ENCODE measurements around the gene CACNA1H.
A peak's percentile ranks its signal among the peaks of the same experiment; 100 is the strongest.

Gene CACNA1H

GRCh38 chr16:1123525-1124230, 29.2 kb upstream of the CACNA1H start:
- DNase-seq (ENCODE audit: low read depth), result no peak

- no peak for DNase-seq (ENCODE audit: low read depth)
Observed at GRCh38 chr16:1124291-1124690, 28.6 kb upstream of the CACNA1H start.

GRCh38 chr16:1124795-1125194, 28.1 kb upstream of the CACNA1H start:
- DNase-seq (ENCODE audit: low read depth), result no peak

- DNase-seq (ENCODE audit: low read depth), result peak; percentile 58
Observed at GRCh38 chr16:1125471-1125870, 27.4 kb upstream of the CACNA1H start.

DNA sequence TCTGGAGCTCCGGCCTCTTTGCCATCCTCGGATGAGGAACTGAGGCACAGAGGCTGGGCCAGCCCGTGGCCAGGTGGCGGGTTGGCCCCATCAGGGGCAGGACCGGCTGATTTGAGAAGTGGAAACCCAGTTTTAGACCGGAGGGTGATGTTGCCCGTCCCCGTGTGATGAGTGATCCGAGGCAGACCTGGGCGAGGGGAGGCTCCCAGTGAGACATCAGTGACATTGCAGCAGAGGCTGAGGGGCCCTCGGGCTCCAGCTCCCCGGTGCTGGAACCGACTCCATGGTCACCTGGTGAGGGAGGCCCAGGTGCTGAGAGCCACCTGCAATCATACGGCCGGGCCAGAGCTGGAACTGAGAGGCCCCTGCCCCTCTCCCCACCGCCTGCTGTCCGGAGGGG, 26.9 kb upstream of the CACNA1H start:
- no peak for DNase-seq (ENCODE audit: low read depth)

- no peak for DNase-seq (ENCODE audit: low read depth)
Observed at GRCh38 chr16:1126586-1126985, 26.3 kb upstream of the CACNA1H start.

GRCh38 chr16:1127101-1127500, 25.8 kb upstream of the CACNA1H start:
- DNase-seq (ENCODE audit: low read depth), result no peak

DNA sequence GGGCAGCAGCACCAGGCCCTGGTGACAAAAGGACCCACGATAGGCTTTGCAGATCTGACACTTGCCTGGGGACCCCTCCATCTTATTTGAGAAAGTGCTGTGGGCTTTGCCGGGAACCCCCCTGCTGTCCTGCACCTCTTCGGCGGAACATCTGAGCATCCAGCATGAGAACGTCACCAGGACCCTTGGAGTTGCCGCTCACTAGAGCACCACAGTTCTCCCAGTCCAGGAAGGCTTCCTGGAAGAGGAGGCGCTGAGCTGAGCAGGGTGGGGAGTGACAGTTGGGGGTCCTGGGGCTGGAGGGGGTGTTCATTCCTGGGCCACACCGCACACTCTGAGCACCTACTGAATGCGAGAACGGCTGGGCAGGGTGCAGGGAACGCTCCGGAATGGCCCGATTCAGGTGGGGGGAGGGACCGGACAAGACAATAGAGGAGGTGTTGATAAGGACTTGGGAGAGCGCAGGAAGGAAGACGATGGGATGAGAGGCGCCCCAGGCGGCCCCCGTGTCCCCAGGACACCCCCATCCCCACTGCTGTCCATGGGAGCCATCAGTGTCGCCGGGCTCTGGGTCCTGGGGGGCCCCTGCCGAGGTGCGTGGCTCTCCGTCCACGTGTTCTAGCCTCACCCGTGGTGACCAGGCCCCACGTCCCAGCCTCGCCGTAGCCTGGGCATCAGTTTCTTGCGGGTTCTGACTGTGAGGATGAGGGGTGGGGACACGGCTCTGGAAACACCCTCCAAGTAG, 24.8 kb upstream of the CACNA1H start:
- no peak for DNase-seq (ENCODE audit: low read depth)

DNA sequence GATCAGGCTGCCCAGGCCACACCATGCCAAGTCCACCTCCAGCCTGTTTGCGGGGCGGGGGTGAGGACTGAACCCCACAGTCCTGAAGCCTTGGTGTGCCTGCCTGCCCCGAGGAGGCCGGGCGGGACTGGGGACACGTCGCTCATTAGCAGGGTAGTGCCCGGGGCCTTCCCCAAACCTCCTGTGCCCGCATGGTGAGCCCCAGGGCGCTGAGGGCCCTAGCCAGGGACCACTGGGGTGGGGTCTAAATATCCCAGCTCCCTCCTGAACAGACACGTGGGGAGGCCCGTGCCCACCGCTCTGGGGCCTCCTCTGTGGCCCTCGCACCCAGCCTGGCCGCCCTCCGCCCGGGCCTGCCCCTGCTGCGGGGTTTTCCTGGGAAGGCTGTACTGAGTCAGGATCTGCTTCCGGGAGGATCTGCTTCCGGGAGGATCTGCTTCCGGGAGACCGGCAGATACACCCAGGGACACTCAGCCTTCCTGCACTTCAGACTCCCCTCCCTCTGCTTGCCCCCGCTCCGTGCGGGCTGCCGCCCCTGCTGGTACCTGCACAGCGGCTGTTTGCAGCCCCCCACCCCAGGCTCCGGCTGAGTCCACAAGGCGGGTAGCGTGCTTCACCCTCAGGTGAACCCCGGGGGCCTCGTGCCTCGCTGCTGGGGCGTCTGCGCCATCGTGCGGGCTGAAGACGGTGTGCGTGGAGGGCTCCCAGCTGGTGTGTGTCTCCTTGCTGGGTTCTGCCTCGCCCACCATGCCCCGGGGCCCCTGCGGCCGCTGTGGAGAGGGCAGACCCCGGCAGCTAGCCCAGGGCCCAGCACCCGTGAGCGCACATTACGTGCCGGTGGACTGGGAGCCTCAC, 23.6 kb upstream of the CACNA1H start:
- no peak for DNase-seq (ENCODE audit: low read depth)

DNA sequence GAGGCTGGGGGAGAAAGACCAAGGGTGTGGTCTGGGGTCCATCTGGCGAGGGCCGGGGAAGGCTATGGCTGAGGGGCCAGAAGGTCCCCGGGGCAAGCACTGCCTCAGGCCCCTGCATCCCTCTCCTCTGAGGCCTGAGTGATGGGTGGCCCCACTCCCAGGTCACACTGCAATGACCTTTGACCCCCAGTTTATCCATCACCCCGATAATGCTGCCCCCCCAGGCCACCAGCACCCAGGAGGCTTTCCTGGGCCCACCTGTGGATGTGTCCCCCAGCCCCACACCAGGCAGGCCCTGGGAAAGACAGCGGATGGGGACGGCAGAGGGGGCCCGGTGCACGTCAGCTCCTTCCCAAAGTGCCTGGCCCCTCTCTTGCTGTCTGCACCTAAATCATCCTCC, 22.5 kb upstream of the CACNA1H start:
- DNase-seq (ENCODE audit: low read depth), result no peak

DNA sequence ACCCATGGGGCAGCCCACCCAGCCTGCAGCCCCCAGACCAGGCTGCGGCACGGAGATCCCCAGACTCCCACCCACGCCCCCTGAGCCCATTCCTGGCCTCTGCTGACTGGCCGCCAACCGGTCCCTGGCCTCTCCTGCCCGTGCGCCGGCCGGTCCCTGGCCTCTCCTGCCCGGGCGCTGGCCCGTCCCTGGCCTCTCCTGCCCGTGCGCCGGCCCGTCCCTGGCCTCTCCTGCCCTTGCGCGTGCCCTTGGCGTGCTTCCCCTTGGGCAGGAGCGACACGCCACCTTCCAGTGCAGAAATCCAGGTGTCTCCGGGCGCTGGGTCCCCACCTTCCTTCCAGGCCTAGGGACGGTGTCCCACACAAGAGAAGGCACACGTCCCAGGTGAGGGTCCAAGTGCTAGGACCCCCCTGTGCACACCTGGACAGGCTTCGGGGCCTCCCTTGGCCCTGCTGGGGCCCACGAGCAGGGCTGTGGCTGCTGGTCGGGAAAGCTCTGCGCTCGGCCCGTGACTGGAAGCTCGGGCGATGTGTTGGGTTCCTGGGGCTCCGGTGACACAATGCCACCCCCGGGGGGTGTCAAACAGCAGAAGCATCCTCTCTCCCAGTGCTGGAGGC, 21.4 kb upstream of the CACNA1H start:
- no peak for DNase-seq (ENCODE audit: low read depth)

DNA sequence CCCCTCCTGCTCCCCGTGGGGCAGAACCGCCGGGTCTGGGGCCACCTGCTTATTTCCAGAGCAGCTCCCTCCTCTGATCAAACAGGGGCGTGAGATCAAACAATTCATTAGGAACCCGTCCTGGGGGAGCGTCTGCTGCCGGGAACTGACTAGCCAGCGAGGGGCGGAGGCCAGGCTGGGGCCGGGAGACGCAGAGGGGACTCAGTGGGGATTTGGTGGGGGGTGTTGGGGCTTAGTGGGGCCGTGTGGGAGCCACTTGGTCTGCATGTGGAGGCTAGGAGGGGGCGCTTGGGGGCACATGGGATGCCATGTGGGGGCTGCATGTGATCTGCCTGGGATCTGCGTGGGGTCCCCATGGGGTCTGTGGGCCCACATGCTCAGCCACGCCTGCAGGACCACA, 20.5 kb upstream of the CACNA1H start:
- no peak for DNase-seq (ENCODE audit: low read depth)

GRCh38 chr16:1133271-1133670, 19.6 kb upstream of the CACNA1H start:
- no peak for DNase-seq (ENCODE audit: low read depth)

DNA sequence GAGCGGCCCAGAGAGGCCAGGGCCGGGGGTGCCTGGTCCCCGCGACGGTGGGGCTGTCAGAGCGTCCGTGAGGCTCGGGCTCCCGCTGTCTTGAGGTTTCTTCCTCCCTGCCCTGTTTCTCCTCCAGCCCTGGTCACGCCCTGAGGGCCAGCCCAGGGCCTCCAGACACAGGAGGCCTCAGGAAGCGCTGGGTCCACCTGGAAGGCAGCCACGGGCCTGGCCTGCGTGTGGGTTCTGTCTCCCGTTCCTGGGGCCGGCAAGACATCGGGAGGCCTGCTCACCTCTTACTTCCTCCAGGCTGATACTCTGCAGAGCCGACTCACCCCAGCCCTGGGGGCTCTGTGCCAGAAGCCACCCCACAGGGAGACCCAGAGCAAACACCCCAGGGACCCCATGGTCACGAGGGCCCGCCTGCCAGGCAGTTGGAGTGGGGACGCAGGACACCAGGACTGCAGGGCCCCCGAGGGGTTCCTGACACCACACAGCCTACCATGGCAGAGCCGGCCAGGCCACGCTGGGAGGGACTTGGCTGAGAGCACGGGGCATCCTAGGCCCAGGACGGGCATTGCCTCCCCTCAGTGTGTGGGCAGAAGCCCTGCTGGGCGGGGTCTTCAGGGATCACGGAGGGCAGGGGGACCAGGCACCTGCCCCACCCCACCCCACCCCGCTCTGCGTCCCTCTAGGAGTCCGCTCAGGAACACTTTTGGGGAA, 18.9 kb upstream of the CACNA1H start:
- DNase-seq (ENCODE audit: low read depth), result no peak

GRCh38 chr16:1134776-1135458, 18.0 kb upstream of the CACNA1H start:
- no peak for DNase-seq (ENCODE audit: low read depth)

DNA sequence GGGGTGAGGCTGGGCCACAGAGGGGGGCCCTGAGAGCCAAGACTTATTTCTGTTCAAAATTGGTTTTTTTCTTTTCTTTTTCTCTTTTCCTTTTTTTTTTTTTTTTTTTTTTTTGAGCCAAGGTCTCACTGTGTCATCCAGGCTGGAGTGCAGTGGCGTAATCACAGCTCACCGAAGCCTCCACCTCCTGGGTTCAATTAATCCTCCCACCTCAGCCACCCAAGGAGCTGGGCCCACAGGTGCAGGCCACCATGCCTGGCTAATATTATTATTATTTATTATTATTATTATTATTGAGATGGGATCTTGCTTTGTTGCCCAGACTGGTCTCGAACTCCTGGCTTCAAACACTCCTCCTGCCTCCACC, 17.5 kb upstream of the CACNA1H start:
- no peak for DNase-seq (ENCODE audit: low read depth)

GRCh38 chr16:1137604-1138003, 15.3 kb upstream of the CACNA1H start:
- peak; percentile 43 for DNase-seq (ENCODE audit: low read depth)

- no peak for DNase-seq (ENCODE audit: low read depth)
Observed at GRCh38 chr16:1140582-1141162, 12.2 kb upstream of the CACNA1H start.

GRCh38 chr16:1141191-1141590, 11.7 kb upstream of the CACNA1H start:
- no peak for DNase-seq (ENCODE audit: low read depth)

GRCh38 chr16:1141716-1142115, 11.2 kb upstream of the CACNA1H start:
- DNase-seq (ENCODE audit: low read depth), result no peak

GRCh38 chr16:1142911-1143310, 10.0 kb upstream of the CACNA1H start:
- no peak for DNase-seq (ENCODE audit: low read depth)
